ENCODE measurements around the gene COQ2. TPM values are rescaled to one million over a fixed set of nuclear protein-coding genes. Genes with fewer than 3 reads are reported as not detected.

COQ2 gene
- total and polyA plus RNA-seq, 4 experiments from 2014 or later: 5.5 to 7.6 (median 6.8) TPM

DNA sequence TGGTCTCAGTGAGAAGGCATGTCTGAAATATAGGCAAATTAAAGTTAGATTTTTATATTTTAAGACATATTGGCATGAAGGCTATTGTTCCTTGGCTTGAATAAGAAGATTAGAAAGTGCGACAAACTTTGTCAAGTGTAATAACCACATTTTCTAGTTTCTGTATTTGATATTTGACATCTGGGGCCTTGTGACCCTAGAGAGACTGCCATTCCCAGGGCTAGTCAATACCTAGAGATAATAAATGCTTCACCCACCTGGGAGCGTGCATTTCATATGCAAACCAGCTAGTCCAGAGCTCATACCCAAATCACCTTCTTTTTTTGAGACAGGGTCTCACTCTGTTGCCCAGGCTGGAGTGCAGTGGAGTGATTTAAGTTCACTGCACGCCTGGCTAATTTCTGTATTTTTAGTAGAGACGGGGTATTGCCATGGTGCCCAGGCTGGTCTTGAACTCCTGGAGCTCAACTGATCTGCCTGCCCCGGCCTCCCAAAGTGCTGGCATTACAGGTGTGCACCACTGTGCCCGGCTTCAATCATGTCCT is 62.6 kb downstream of the COQ2 start:
- Histone ChIP-seq H3K4me1 (ENCODE audit: insufficient read depth, low read length) (peaks cover 59% of the 10 kb centered on the region), H3K4me3 (ENCODE audit: low read length in 2 of 2) (no peak overlapping the region), H3K27ac (ENCODE audit: low read depth, low read length) (no peak overlapping the region), H3K36me3 (ENCODE audit: insufficient read depth, low read length) (no peaks in the 10 kb centered on the region), H3K27me3 (ENCODE audit: insufficient read depth, low read length) (no peaks in the 10 kb centered on the region), H3K9me3 (ENCODE audit: control insufficient read depth in 1 of 2, low read length in 2 of 2) (no peaks in the 10 kb centered on the region)
- no peak overlapping the region for H3K4me3 Mint-ChIP-seq
- H3K36me3 Mint-ChIP-seq: no peaks in the 10 kb centered on the region
- peaks cover 0 to 2% of the 10 kb centered on the region in 2 donors for H3K27me3 Mint-ChIP-seq
- no peaks in the 10 kb centered on the region for H3K9me3 Mint-ChIP-seq
- CTCF ChIA-PET (ENCODE audit: partially characterized antibody): interaction anchor here (1.3 to 12.1 kb wide), 4 partner anchors 29 to 138 kb away, joined by 3 to 125 read pairs (median 7); partner anchors contain the start of gene PLAC8
- POLR2A ChIA-PET (ENCODE audit: partially characterized antibody): interaction anchor here (0.5 to 1.6 kb wide), 3 partner anchors 11 to 108 kb away, joined by 3 read pairs; no protein-coding TSS in a partner anchor
- DNase-seq: no peak
- peak overlapping the region in 4 of 7 donors; percentile 8 to 81 (median 64) for H3K27ac Mint-ChIP-seq
- peaks cover 38 to 64% (median 50%) of the 10 kb centered on the region in 4 donors for H3K4me1 Mint-ChIP-seq
- intact Hi-C loops (cut with micrococcal nuclease): no loop called here

DNA sequence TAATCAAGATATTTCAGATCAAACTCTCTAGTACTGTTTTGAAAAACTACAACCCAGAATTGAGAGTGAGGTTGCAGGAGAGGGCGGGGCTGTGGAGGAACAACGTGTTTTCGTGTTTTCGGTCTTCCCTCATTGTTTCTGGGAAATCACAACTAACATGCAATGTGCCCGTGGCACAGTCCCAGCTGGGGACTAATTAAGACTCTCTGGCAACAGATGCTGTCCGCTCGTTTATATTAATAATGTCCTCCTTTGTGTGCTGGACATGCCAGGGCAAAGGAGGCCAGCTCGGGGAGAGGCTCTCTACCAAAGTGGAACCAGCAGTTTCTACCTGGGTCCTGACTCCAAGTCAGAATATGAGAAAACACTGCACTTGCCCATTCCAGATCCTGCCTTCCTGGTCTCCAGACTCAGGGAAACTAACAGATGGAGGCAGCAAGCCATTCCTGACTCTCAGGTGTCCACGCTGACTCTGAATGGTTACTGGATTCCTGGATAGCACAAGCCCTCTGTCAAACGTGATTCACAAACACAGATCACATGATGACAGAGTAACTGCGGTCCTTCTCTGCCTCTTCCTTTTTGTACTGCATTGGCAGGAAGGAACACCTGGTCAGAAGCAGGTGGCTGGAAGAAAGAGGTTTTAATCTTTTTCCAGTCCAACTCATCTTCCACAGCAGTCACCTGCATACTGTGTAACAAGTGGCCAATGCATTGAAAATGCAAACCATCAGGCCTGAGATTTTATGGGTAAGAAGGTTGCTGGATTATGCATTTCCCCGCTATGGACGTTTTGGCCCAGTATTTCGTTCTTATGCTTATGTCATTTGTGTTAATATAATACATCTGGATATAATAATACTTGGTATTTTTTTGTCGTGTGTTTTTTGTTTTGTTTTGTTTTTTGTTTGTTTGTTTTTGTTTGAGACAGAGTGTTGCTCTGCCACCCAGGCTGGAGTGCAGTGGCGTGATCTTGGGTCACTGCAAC is 65.0 kb downstream of the COQ2 start:
- H3K27me3 ChIP-seq (ENCODE audit: insufficient read depth, low read length): no peaks in the 10 kb centered on the region
- Mint-ChIP-seq H3K27me3 (no peaks in the 10 kb centered on the region), H3K4me3 (peak overlapping the region; percentile 63 to 88 (median 78)), H3K36me3 (no peaks in the 10 kb centered on the region), H3K4me1 (peaks cover 49 to 78% (median 64%) of the 10 kb centered on the region in 4 donors), H3K27ac (peak overlapping the region; percentile 77 to 94 (median 91)), H3K9me3 (no peaks in the 10 kb centered on the region)
- CTCF ChIA-PET (ENCODE audit: partially characterized antibody): interaction anchor here (0.6 to 12.1 kb wide), 6 partner anchors 9 to 153 kb away, joined by 3 to 125 read pairs (median 4); partner anchors contain the start of gene PLAC8
- intact Hi-C loops (cut with micrococcal nuclease): loop anchor here (1.0 to 5.0 kb wide), 3 partner anchors 34 to 327 kb away; partner anchors contain the start of genes COQ2 and SEC31A
- POLR2A ChIA-PET (ENCODE audit: partially characterized antibody): interaction anchor here (0.8 to 5.1 kb wide), 8 partner anchors 10 to 184 kb away, joined by 3 to 130 read pairs (median 8); partner anchors contain the start of genes COPS4, COQ2 and PLAC8
- H3K9me3 ChIP-seq (ENCODE audit: control insufficient read depth in 1 of 2, low read length in 2 of 2): no peaks in the 10 kb centered on the region
- peak overlapping the region; percentile 64 for H3K27ac ChIP-seq (ENCODE audit: low read depth, low read length)
- peaks cover 81% of the 10 kb centered on the region for H3K4me1 ChIP-seq (ENCODE audit: insufficient read depth, low read length)
- peak overlapping the region in 1 of 2 donors; percentile 54 for H3K4me3 ChIP-seq (ENCODE audit: low read length in 2 of 2)
- peak; percentile 47 to 56 (median 50) for DNase-seq
- H3K36me3 ChIP-seq (ENCODE audit: insufficient read depth, low read length): no peaks in the 10 kb centered on the region

DNA sequence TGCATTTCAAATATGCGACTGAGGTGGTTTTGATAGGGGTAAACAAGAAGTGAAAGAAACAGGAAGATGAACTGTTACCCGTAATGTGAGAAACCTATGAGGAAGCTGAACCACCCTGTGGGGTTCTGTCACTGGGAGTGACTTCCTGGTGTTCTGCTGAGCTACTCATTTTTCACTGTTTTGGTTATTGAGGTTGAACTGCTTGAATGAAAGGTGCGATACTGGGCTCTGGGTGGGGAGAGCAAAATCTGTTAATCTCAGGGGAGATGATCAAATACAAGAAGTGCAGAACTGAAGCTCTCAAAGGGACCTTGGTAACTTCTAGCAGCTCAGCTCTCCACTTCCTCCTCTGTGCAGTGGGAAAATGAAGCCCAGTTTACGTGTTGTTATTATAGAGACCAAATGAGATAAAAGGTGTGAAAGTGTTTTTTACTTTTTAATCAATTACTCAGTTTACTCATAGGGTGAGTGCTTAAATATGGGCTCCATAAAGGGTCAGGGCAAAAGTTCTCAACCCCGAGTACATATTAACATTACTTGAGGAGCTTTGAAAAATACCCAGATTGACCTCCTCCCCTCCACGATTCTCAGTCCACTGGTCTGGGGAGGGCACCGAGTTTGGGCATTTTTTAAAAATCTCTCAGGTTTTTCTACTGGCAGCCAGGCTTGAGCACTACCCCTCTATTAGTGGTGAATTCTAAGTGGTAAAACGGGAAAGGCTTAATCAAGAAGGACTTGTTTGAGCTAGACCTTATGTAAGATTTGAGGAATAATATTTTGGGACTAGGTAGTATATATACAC is 66.7 kb downstream of the COQ2 start:
- intact Hi-C loops (cut with micrococcal nuclease): loop anchor here (1.0 to 5.0 kb wide), 5 partner anchors 17 to 326 kb away; partner anchors contain the start of genes COQ2, PLAC8 and SEC31A
- H3K4me1 ChIP-seq (ENCODE audit: insufficient read depth, low read length): peaks cover 85% of the 10 kb centered on the region
- H3K27me3 ChIP-seq (ENCODE audit: insufficient read depth, low read length): no peaks in the 10 kb centered on the region
- Mint-ChIP-seq H3K36me3 (no peaks in the 10 kb centered on the region), H3K4me3 (peak overlapping the region; percentile 55 to 77 (median 70)), H3K4me1 (peaks cover 58 to 85% (median 71%) of the 10 kb centered on the region in 4 donors), H3K27me3 (no peaks in the 10 kb centered on the region), H3K9me3 (peaks cover 0 to 3% (median 0%) of the 10 kb centered on the region in 8 donors), H3K27ac (peak overlapping the region; percentile 77 to 94 (median 91))
- ChIA-PET CTCF (ENCODE audit: partially characterized antibody) (interaction anchor here (0.6 to 12.1 kb wide), 14 partner anchors 9 to 147 kb away, joined by 3 to 125 read pairs (median 5); partner anchors contain the start of genes COQ2 and PLAC8), POLR2A (ENCODE audit: partially characterized antibody) (interaction anchor here (0.6 to 5.1 kb wide), 23 partner anchors 9 to 788 kb away, joined by 3 to 130 read pairs (median 4); partner anchors contain the start of genes COPS4, COQ2, HNRNPDL and LIN54)
- H3K27ac ChIP-seq (ENCODE audit: low read depth, low read length): peak overlapping the region; percentile 64
- H3K36me3 ChIP-seq (ENCODE audit: insufficient read depth, low read length): no peaks in the 10 kb centered on the region
- DNase-seq: peak; percentile 82 to 91 (median 86)
- no peaks in the 10 kb centered on the region for H3K9me3 ChIP-seq (ENCODE audit: control insufficient read depth in 1 of 2, low read length in 2 of 2)
- peak overlapping the region in 1 of 2 donors; percentile 9 for H3K4me3 ChIP-seq (ENCODE audit: low read length in 2 of 2)

DNA sequence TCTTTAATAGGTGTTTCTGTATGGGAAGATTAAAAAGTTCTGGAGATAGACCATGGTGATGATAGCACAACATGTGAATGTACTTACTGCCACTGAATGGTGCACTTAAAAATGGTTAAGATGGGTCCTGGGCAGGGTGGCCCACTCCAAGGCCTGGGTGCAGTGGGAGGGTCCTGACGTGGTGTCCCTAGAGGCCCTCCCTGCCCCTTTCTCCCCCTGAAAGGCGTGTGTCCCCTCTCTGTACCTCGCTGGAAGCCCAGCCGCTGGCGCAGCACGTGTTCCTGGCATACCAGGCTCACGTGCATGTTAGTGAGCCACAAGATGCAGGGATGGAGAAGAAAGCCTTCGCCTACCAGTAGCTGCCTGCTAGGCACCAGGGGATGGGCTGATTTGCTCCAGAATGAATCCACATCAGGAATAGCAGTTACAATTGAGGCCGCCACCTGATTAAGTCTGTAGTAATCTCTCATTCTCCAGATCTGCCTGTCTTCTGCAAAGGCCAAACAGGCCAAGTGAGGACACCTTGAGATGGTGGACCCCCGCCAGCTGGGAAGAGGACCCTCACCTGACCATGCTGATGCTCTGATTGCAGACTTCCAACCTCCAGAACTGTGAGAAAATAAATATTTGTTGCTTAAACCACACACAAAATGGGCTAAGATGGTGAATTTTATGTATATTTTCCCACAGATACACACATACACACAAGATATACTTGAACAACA is 67.5 kb downstream of the COQ2 start:
- H3K4me1 Mint-ChIP-seq: peaks cover 62 to 87% (median 77%) of the 10 kb centered on the region in 4 donors
- H3K4me3 ChIP-seq (ENCODE audit: low read length in 2 of 2): peak overlapping the region in 1 of 2 donors; percentile 9
- H3K36me3 Mint-ChIP-seq: no peaks in the 10 kb centered on the region
- H3K27me3 Mint-ChIP-seq: no peaks in the 10 kb centered on the region
- intact Hi-C loops (cut with micrococcal nuclease): loop anchor here (1.0 to 5.0 kb wide), 4 partner anchors 18 to 325 kb away; partner anchors contain the start of genes PLAC8 and SEC31A
- H3K4me3 Mint-ChIP-seq: peak overlapping the region; percentile 55 to 77 (median 70)
- ChIA-PET CTCF (ENCODE audit: partially characterized antibody) (interaction anchor here (1.0 to 12.1 kb wide), 10 partner anchors 35 to 146 kb away, joined by 3 to 125 read pairs (median 10); partner anchors contain the start of genes COQ2 and PLAC8), POLR2A (ENCODE audit: partially characterized antibody) (interaction anchor here (0.7 to 5.1 kb wide), 18 partner anchors 9 to 787 kb away, joined by 3 to 130 read pairs (median 5); partner anchors contain the start of genes COPS4, COQ2, HNRNPDL and LIN54)
- H3K9me3 Mint-ChIP-seq: peaks cover 0 to 3% (median 0%) of the 10 kb centered on the region in 8 donors
- DNase-seq: no peak
- H3K27ac ChIP-seq (ENCODE audit: low read depth, low read length): peak overlapping the region; percentile 64
- H3K27ac Mint-ChIP-seq: peak overlapping the region; percentile 77 to 94 (median 91)
- peaks cover 92% of the 10 kb centered on the region for H3K4me1 ChIP-seq (ENCODE audit: insufficient read depth, low read length)
- H3K27me3 ChIP-seq (ENCODE audit: insufficient read depth, low read length): no peaks in the 10 kb centered on the region
- H3K9me3 ChIP-seq (ENCODE audit: control insufficient read depth in 1 of 2, low read length in 2 of 2): no peaks in the 10 kb centered on the region
- no peaks in the 10 kb centered on the region for H3K36me3 ChIP-seq (ENCODE audit: insufficient read depth, low read length)

DNA sequence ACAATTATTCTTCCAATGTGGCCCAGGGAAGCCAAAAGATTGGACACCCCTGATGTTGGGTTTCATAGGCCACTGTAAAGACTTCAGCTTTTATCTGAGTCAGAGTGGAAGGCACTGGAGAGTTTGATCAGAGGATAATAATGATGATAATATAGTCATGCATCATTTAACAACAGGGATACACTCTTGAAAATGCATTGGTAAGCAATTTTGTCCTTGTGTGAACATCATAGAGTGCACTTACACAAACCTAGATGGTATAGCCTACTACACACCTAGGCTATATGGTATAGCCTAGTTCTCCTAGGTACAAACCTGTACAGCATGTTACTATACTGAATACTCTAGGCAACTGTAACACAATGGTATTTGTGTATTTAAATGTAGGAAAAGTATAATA is 70.5 kb downstream of the COQ2 start:
- CTCF ChIA-PET (ENCODE audit: partially characterized antibody): interaction anchor here (12.1 kb wide), 1 partner anchor 102 kb away, joined by 125 read pairs; the partner anchor contains the start of gene PLAC8
- Mint-ChIP-seq H3K36me3 (no peaks in the 10 kb centered on the region), H3K9me3 (peaks cover 0 to 3% (median 0%) of the 10 kb centered on the region in 8 donors), H3K27ac (peak overlapping the region in 2 of 7 donors; percentile 52 to 57), H3K27me3 (no peaks in the 10 kb centered on the region), H3K4me3 (no peak overlapping the region), H3K4me1 (peaks cover 69 to 93% (median 82%) of the 10 kb centered on the region in 4 donors)
- H3K4me3 ChIP-seq (ENCODE audit: low read length in 2 of 2): no peak overlapping the region
- no peak for DNase-seq
- H3K9me3 ChIP-seq (ENCODE audit: control insufficient read depth in 1 of 2, low read length in 2 of 2): no peaks in the 10 kb centered on the region
- H3K36me3 ChIP-seq (ENCODE audit: insufficient read depth, low read length): no peaks in the 10 kb centered on the region
- no peak overlapping the region for H3K27ac ChIP-seq (ENCODE audit: low read depth, low read length)
- POLR2A ChIA-PET (ENCODE audit: partially characterized antibody): interaction anchor here (1.2 to 6.1 kb wide), 3 partner anchors 21 to 102 kb away, joined by 3 to 92 read pairs (median 4); partner anchors contain the start of gene PLAC8
- peaks cover 96% of the 10 kb centered on the region for H3K4me1 ChIP-seq (ENCODE audit: insufficient read depth, low read length)
- intact Hi-C loops (cut with micrococcal nuclease): no loop called here
- H3K27me3 ChIP-seq (ENCODE audit: insufficient read depth, low read length): no peaks in the 10 kb centered on the region

All from CD4-positive, alpha-beta memory T cell (primary cell).